NOMO-1 treated with dmso at 0.1 percent for 144 hours (cell line): Measurements from ENCODE around the gene CFAP97D1.
"Not testable (repeated sequence)": the region's sequence is repeated elsewhere in the genome, so short reads cannot be mapped to it uniquely, and the experiment has no call there.

ENCODE experiments used
- DNase-seq: peaks from one replicate; lab custom pipeline; 2025; ENCODE audit not compliant: unreplicated experiment; lab: John Stamatoyannopoulos, UW

The CFAP97D1 gene

DNA sequence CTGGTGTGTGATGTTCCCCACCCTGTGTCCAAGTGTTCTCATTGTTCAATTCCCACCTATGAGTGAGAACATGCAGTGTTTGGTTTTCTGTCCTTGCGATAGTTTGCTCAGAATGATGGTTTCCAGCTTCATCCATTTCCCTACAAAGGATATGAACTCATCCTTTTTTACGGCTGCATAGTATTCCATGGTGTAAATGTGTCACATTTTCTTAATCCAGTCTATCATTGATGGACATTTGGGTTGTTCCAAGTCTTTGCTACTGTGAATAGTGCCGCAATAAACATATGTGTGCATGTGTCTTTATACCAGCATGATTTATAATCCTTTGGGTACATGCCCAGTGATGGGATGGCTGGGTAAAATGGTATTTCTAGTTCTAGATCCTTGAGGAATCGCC lies 12.4 kb downstream of the CFAP97D1 start:
- not testable (repeated sequence) for DNase-seq

DNA sequence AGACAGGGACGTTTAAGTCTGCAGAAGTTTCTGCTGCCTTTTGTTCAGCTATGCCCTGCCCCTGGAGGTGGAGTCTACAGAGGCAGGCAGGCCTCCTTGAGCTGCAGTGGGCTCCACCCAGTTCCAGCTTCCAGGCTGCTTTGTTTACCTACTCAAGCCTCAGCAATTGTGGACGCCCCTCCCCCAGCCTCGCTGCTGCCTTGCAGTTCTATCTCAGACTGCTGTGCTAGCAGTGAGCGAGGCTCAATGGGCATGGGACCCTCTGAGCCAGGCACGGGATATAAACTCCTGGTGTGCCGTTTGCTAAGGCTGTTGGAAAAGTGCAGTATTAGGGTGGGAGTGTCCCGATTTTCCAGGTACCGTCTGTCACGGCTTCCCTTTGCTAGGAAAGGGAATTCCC lies 17.8 kb downstream of the CFAP97D1 start:
- not testable (repeated sequence) for DNase-seq

DNA sequence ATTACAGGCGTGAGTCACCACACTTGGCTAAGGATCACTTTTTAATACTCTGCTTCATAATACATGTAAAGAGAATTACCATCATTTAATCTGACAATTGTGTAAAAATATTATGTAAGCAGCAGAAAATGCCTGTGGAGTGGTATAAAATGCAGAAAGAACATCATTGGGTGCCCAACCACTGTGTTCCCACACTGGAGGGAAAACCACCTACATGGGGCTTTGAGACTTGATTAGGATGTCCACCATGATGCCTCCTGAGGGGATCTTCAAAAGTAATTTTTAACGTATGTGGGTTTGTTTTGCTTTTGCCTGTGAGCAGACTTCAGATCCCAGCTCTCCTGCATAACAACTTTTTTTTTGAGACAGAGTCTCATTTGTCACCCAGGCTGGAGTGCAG lies 18.8 kb downstream of the CFAP97D1 start:
- no peak for DNase-seq

DNA sequence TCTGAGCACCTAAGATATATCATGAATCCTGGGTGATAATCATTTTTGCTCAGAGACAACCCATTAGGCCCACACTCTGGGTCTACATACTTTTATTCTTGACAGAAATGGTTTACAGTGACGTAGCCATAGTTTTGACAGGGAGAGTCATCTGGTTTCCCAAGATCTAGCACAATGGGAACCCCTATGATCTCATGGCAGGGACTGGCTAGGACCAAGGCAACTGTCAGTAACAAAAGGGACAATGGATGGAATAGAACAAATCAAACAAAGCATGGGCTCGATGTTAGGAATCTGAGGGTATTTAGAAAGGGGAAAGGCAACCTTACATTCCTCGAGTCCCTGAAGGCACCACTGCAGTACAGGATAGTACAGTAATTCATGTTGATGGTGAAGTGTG lies 20.5 kb downstream of the CFAP97D1 start:
- DNase-seq: no peak

DNA sequence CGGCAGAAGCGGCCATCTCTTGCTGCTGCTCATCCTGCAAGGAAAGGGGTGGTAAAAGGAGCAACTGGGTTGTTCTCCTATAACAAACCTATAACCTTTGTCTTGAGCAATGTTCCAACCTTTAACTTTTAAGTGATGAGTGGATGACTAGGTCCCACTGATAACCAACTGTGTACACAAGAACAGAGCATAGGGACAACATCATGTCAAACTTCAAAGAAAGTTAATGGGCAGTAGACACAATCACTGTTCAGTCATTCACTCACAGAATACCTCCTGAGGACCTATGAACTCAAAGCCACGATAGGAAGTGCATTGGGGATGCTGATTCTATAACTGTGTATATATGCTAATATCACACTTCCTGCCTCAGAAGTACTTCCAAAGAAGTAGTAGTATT lies 21.6 kb downstream of the CFAP97D1 start:
- no peak for DNase-seq

DNA sequence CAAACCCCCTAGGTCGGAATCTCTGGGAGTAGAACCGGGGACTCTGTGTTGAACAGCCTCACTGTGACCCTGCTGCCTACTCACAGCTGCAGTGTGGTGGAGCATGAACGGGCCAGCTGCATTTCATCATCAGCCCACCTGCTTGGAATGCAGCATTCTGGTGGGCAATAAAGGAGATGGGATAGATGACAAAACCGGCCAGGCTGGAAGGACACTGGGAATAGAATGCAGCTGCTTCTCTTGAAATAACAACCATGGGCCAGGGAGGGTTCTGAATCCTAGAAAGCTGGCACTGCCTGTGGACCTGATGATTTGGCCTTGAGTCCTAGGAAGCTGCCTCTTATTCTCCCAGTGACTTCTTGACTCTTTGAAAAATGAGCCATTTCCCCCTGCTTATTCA lies 23.5 kb downstream of the CFAP97D1 start:
- DNase-seq: no peak

DNA sequence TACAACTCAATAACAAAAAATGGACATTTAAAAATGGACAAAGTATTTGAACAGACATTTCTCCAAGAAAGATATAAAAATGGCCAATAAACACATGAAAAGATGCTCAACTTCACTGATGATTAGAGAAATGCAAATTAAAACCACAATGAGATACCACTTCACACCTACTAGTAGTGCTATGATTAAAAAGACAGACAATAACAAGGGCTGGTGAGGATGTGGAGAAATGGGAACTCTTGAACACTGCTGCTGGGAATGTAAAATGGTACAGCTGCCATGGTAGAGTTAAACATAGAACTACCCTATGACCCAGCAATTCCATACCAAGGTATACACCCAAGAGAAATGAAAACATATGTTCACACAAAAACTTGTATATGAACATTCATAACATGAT lies 24.9 kb downstream of the CFAP97D1 start:
- no peak for DNase-seq

DNA sequence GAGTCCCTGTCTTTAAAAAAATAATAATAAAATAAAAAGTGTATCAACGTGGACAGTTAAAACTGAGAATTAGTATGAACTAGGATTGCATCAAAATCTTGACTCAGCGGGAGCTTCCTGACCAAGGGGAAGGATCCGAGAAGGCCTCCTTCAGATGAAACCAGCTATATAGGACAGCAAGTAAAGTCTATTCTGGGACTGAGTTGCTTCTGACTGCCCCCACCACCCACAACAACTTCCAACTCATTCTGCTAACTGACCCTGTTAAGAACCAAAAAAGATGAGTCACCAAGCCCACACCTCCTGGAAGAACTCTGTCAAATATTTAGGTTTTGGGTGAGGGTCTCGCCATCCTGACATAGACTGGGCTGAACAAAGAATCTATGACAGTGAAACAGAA lies 27.8 kb downstream of the CFAP97D1 start:
- DNase-seq: no peak

DNA sequence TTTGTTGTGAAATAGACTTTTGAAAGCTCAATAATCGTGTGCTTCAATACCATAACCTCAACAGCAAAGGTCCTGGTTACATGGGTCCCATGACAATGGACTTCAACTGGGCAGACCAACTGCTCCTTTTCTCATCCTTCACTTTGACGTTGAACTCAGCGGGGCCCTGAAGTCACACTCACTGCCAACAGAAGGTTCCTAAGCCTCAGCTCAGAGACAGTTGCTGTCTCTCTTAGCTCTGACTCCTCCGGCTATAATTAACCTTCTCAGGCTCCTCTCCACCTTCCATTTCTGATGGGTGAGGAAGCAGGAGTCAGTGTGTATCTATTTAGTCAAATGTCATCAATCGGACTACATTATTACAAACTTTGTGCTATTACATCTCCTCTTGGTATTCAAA lies 28.9 kb downstream of the CFAP97D1 start:
- DNase-seq: no peak

DNA sequence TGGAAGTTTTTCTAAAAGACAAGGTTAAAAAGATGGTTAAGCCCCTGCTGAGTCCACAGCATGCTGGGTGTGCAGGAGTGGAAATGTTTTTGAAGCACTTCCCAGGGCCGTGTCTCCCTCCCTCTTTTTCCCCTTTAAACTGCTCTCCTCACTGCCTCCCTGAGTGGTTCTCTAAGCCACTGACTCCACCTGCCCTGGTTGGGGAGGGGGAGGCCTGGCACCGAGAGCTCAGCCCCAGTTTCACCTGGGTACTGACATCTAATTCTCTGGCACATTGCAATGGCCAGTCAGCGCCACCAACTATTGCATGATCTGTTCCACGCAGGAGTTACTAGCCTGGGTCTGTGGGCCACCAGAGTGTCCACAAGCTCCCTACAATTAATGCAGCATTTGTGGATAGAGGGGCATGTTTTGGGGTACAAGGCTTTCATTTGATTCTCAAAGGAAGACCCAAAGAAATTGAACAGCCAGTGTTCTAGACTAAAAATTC lies 30.0 kb downstream of the CFAP97D1 start:
- DNase-seq: no peak

DNA sequence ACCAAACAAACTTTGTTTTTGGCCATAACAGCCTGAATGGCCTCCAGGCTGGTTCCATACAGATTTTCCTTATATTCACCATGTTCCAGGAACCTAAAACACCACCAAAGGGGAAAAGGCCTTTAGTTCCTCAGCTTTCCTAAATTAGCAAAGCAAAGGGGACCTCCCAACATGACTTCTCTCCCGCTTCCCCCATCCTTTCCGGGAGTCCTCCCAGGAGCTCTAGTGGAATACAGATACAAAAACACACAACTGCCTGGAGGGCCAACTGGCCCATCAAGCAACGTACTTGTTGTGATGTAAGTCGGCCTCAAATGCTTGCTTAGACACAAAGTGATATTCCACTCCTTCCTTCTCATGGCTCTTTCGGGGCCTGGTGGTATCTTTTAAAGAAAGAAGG lies 30.6 kb downstream of the CFAP97D1 start:
- no peak for DNase-seq

DNA sequence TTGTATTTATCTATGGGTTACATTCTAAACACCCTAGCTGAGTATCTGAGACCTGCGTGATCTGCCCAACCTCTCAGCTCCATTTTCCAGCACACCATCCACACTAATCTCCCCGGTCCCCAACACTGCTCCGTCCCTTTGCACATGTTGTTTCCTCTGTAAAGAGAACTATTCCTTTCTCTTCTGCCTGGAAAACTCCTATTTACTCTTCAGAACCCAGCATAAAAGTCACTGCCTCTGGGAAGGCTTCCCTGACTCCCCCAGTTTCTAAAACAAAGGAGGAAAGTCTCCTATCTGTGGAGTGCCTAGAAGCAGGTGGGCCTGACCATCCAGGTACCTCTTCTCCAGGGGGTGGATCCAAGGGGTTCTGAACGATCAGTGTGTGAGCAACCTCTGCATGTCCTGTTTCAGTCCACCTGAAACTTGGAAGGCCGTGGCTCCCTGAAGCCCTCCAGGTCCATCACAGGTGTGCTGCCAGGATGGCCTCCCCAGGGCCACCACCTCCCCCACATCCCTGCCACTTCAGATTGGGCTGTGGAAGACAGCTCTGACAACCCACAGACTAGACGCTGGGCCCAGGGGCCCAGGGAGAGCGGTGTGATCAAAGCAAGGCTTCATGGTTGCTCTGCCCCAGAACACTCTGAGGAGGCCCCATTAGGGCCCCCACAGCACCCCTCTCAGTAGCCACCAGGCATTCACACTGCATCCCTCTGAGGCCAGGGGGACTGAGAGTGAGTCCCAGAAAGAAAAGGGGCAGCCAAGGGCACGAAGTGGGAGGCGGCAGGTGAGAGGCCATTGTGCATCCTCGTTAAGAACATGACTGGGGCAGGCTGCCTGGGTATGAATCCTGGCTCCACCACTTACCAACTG lies 32.4 kb downstream of the CFAP97D1 start:
- DNase-seq: no peak

DNA sequence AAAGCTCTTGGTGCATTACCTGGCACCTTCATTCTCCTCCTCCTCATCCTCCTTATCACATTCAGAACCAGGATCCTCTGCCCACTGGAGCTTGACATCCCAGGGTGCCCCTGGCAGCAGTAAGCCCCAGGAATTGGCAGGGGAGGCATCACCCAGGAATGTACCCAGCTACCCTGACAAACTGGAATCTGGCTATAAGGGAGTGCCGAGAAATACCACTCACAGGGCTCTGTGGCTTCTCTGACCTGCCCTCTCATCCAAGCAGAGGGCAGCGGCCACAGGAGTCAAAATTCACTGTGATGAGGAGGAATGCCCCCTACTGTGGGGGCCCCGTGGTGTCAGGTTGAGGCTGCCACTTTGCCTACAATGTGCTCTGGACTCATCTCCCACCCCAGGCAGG lies 33.2 kb downstream of the CFAP97D1 start:
- no peak for DNase-seq

DNA sequence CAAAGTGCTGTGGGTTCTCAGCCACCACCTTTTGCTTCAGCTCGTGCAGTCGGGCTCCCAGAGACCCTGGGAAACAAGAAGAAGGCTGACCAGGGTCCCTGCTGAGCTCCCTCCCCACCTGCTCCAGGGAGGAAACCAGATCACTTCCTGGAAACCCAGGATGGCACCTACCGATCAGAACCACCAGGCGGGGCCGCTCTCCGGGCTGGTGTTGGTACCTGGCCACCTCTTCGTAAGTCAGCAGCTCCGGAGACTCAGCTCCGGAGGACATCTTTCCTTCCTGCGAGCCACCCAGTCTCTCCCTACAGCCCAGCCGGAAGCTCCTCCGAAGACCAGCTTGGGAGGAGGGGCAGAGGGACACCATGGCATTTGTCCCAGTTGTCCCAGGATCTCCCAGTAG lies 33.8 kb downstream of the CFAP97D1 start:
- no peak for DNase-seq

DNA sequence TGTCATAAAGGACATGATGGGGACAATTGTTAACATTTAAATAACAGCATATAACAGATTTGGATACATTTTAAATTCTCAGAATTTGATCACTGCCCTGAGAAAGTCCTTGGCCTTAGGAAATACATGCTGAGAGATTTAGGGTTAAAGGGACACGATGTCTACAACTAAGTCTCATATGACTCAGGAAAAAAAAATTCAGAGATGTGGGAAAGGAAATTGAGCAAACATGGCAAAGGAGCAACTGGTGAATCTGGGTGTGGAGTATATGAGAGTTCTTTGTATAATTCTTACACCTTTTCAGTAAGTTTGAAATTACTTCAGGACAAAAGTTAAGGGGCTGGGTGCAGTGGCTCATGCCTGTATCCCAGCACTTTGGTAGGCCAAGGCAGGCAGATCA lies 34.5 kb downstream of the CFAP97D1 start:
- DNase-seq: no peak

DNA sequence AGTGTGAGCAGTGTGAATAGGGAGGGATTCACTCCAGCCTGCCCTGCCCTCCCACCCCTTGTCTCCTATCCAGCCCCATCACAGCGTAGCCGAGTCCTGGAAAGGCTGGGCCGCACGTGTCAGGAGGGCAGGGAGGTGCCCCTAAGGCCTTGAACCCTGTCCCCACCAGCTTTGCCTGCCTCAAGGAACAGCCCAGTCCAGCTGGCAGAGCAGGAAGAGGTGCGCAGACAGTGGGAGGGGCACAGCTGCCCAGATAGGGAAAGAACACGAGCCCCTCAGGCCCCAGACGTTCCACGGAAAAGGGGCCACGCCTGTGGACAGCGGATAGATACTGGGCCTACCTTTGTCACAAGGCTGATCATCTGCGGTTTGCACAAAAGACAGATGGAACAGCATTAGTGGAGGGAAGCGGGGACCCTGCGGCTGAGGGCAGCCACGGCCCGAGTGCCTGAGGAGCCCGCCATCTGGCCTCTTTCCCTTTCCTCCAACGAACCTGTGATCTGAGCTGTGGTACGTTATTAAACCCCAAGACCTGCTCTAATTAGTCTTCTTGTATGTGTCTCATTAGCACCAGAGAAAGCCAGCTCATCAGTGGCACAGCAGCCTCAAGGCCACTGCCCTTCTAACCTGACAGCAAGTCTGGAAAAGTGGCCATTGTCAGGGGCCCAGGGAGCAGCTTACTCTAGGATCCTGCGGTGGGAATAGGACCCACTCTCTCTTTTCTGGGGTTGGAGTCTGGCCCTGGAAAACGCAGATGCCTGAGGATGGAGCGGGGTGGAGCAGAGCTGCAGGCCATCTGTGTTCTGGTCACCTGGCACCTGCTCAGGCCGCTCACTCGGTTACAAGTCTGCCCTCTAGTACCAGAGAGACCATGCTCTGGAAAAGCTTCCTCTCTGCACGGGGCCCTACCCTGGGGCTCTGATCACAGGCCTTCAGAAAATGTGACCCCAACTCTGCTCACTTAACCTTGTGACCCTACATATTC lies 36.4 kb downstream of the CFAP97D1 start:
- no peak for DNase-seq

DNA sequence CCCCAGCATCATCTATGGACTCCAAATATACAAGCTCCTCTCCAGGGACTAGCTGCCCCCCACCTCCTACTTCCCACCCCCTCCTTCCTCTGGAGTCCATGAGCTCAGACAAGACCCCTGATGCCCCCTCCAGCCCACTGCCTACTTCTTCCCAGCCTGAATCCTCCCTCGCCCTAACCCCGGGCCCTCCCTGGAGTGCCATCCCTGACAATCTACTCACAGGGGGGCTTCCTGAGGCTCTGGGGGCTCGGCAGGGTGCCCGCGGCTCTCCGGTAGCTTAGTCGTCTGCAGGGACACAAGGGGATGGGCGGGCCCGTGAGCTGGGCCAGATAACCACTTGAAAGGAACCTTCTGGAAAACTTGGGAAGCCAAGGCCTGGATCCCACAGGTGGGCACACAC lies 37.6 kb downstream of the CFAP97D1 start:
- no peak for DNase-seq

DNA sequence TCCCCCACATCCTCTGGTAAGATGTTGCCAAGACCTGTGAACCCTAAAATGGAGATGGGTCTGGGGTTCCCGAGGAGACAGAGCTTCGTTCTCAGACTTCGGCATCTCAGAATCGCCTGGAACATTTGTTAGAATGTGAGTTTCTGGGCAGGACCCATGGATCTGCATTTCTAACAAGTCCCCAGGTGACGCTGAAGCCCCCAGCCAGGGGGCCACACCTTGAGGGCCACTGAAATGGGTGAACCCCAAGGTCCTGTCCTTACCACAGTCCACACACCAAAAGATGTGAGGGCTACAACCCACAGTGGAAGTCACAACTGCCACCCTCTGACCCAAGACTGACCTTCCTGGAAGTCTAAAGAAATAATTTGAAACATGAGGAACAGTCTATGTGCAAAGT lies 38.7 kb downstream of the CFAP97D1 start:
- no peak for DNase-seq

DNA sequence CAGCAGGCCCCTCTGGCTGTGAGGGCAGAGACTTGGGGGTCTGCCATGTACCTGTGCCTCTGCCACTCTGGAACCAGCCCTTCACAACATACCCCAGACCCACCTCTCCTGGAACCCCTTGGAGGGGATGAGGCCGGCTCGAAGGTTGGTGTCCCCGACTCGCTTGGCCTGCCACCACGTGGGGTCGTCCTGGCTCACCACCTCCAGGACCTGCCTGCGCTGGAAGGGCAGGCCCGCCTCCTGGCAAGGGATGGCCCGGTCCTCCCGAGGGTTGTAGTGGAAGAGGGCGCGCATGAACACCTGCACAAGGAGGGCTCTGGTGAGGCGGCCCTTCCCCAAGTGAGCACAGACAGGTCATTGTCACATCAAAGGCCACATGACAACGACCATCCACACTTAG lies 40.5 kb downstream of the CFAP97D1 start:
- DNase-seq: no peak

DNA sequence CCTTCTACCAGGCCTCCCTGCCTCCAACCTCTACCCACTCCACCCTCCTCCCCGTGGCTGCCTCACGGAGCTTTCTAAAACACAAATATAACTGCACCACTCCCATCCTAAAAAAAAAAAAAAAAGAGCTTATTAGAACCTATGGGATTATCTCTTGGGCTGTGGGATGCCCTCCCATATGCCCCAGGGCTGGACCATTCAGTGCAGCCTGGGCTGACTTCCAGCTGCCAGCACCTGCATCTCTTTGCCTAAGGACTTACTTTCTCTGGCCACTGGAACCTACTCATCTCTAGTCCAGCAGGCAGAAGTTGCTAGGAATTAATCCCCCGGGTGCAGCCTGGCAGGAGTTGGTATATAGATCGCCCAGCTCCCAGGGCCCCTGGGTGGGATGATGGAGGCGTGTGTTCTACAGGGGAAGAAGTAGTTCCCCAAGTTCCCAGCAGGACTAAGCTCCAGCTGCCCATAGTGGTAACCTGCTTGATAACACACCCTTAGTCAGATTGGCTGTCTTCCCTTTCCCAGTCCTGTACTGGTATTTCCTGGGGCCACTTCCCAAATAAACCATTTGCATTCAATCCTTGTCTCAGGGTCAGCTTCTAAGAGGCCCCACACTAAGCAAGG lies 42.4 kb downstream of the CFAP97D1 start:
- DNase-seq: no peak

DNA sequence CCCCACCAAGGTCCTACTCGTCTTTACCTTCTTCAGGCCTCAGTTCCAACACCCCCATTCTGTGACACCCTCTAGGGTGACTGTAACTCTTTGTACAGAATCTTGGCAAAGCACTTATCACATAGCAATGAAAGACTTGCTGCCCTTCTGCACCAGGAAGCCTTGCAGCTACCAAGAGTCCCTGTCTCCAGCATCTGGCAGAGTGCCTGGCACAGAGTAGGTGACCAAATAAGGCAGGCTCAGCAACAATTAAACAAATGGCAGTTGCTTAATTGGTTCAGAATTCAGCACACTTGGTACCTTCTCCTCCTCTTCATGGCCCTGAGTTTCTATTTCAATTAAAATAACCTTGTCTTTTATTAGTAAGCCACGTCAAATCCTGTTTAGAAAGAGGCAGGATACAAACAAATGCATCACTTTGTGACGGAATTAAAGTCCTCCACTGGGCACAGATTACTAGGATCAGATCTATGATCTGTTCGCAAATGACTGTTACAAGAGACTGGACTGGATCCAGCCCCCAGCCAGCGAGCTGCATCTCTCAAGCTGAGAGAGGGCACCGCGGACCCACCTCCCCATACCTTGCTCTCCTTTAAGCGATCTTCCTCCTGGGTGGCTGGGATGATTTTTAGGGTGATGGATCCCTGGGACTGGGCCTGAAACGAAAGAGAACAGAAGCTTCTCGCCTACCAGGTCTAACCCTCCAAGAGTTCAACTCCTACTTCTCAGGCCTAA lies 43.3 kb downstream of the CFAP97D1 start:
- DNase-seq: no peak
